Suprapubic skin (tissue), 4 donors: ENCODE results near the gene EMILIN3.

ENCODE experiments used
- CTCF ChIP-seq, 2 donors: fragments of 200-600 bp in 1 of 2; fragments of 450-650 bp in 1 of 2; sonication (generic) in 1 of 2; IDR thresholded peaks; one replicate each; pipeline ENCODE4 v1.5.1; 2016 to 2019; ENCODE audit warnings: antibody characterized with exemption in 2 of 2, mild to moderate bottlenecking in 1 of 2, moderate library complexity in 1 of 2
- POLR2A ChIP-seq, 2 donors: fragments of 450-650 bp; IDR thresholded peaks; one replicate each; pipeline ENCODE4 v1.6.1; 2017; ENCODE audit warnings: antibody characterized with exemption in 2 of 2, mild to moderate bottlenecking in 2 of 2, moderate library complexity in 2 of 2
- POLR2AphosphoS5 ChIP-seq, 3 donors: sonication (generic); formaldehyde crosslinking; IDR thresholded peaks; one replicate each; pipeline ENCODE4 v1.6.1; 2017; ENCODE audit warnings: antibody characterized with exemption in 3 of 3

- TF ChIP-seq CTCF (IDR thresholded peaks at IDR 0.05) = no peak
- TF ChIP-seq POLR2A (IDR thresholded peaks at IDR 0.05) = no peak
- TF ChIP-seq POLR2AphosphoS5 (IDR thresholded peaks at IDR 0.05) = no peak
Observed at GRCh38 chr20:41395667-41396664, 29.3 kb upstream of the EMILIN3 start.
